Frontal cortex (tissue), 1 donor: ENCODE data around the gene LHB. TPM values are rescaled to one million over a fixed set of nuclear protein-coding genes. Genes with fewer than 3 reads are reported as not detected.

Experiments used
- small RNA-seq: library from RNA; depleted of rRNA; stranded (forward); fragments of <200 nt; gene quantifications from one replicate; pipeline ENCODE3, GENCODE V24; 2014
- total RNA-seq: library from RNA; depleted of rRNA; stranded (reverse); fragments of >200 nt; gene quantifications from one replicate; pipeline ENCODE4 v1.2.3, GENCODE V29; 2014

Gene LHB
- total RNA-seq, 1 donor from 2014 or later = not detected

Small RNA genes within 50 kb of the gene (small RNA-seq; reads per million reads assigned to genes)
- not detected for gene MIR6798

Other genes starting within 250 kb of the LHB start
- gene BCAT2, start 206.1 kb downstream of the LHB start, total RNA-seq = 11.4 TPM
- gene HSD17B14, start 180.6 kb downstream of the LHB start, total RNA-seq = 1.2 TPM
- gene PLEKHA4, start 148.5 kb downstream of the LHB start, total RNA-seq = 1.6 TPM
- 23.6 TPM for gene PPP1R15A, start 144.7 kb downstream of the LHB start, total RNA-seq
- under 0.01 TPM for gene TULP2, start 118.3 kb downstream of the LHB start, total RNA-seq
- gene NUCB1, start 116.8 kb downstream of the LHB start, total RNA-seq = 39.5 TPM
- gene DHDH, start 83.4 kb downstream of the LHB start, total RNA-seq = not detected
- gene BAX, start 62.2 kb downstream of the LHB start, total RNA-seq = 9.4 TPM
- 713 TPM for gene FTL, start 51.8 kb downstream of the LHB start, total RNA-seq
- gene GYS1, start 23.8 kb downstream of the LHB start, total RNA-seq = 12.6 TPM
- 121 TPM for gene RUVBL2, start 23.2 kb downstream of the LHB start, total RNA-seq
- gene CGB3, start 7.2 kb upstream of the LHB start, total RNA-seq = not detected
- not detected for gene CGB2, start 14.8 kb upstream of the LHB start, total RNA-seq
- not detected for gene CGB1, start 19.8 kb upstream of the LHB start, total RNA-seq
- not detected for gene CGB5, start 26.8 kb upstream of the LHB start, total RNA-seq
- gene CGB8, start 32.0 kb upstream of the LHB start, total RNA-seq = not detected
- gene CGB7, start 40.7 kb upstream of the LHB start, total RNA-seq = not detected
- gene NTF4, start 47.7 kb upstream of the LHB start, total RNA-seq = not detected
- not detected for gene KCNA7, start 55.6 kb upstream of the LHB start, total RNA-seq
- 99.5 TPM for gene SNRNP70, start 68.4 kb upstream of the LHB start, total RNA-seq
- 31.0 TPM for gene LIN7B, start 97.3 kb upstream of the LHB start, total RNA-seq
- gene C19orf73, start 102.1 kb upstream of the LHB start, total RNA-seq = 1.2 TPM
- gene PPFIA3, start 102.5 kb upstream of the LHB start, total RNA-seq = 47.7 TPM
- gene HRC, start 138.3 kb upstream of the LHB start, total RNA-seq = 0.41 TPM
- gene TRPM4, start 140.7 kb upstream of the LHB start, total RNA-seq = 4.1 TPM